Sigmoid colon (tissue), 4 donors: ENCODE measurements around the gene INSIG2.

ENCODE experiments used
- EP300 ChIP-seq, 4 donors: sonication (generic); formaldehyde crosslinking; IDR thresholded peaks; one replicate each; pipeline ENCODE4 v1.6.1; 2017; ENCODE audit warnings: antibody characterized with exemption in 4 of 4
- POLR2A ChIP-seq, 2 donors: fragments of 450-650 bp; IDR thresholded peaks; one replicate each; pipeline ENCODE4 v1.6.1; 2016; ENCODE audit warnings: antibody characterized with exemption in 2 of 2, mild to moderate bottlenecking in 2 of 2, moderate library complexity in 2 of 2
- POLR2AphosphoS5 ChIP-seq, 4 donors: sonication (generic); formaldehyde crosslinking; IDR thresholded peaks; one replicate each; pipeline ENCODE4 v1.6.1; 2017; ENCODE audit warnings: antibody characterized with exemption in 4 of 4
- TF ChIP-seq, protein P1 (sequence below), 4 experiments: fragments of 450-650 bp in 3 of 4; fragments of 200-600 bp in 1 of 4; IDR thresholded peaks; one replicate each; pipeline ENCODE4 v1.5.1; 2016 to 2019; ENCODE audit warnings: antibody characterized with exemption in 4 of 4, mild to moderate bottlenecking in 3 of 4, moderate library complexity in 2 of 4

DNA sequence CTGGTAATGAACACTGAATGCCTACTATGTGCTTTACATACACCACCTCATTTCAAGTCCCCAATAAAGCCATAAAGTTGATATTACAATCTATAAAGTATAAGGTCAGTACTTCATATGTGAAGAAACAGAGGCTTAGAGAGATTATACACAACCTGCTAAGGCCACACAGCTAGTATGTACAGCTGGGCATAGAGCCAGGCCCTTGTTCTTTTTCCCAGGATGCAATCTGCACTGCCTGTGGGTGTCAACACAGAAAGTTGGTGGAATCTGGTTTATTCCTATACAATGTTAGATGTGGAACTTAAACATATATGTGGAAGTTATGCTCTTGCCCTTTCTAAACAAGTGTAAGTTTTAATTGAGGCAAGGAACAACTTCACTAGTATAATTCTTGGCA is 32.8 kb downstream of the INSIG2 start:
- TF ChIP-seq POLR2A (IDR thresholded peaks at IDR 0.05): no peak
- TF ChIP-seq, protein P1, sequence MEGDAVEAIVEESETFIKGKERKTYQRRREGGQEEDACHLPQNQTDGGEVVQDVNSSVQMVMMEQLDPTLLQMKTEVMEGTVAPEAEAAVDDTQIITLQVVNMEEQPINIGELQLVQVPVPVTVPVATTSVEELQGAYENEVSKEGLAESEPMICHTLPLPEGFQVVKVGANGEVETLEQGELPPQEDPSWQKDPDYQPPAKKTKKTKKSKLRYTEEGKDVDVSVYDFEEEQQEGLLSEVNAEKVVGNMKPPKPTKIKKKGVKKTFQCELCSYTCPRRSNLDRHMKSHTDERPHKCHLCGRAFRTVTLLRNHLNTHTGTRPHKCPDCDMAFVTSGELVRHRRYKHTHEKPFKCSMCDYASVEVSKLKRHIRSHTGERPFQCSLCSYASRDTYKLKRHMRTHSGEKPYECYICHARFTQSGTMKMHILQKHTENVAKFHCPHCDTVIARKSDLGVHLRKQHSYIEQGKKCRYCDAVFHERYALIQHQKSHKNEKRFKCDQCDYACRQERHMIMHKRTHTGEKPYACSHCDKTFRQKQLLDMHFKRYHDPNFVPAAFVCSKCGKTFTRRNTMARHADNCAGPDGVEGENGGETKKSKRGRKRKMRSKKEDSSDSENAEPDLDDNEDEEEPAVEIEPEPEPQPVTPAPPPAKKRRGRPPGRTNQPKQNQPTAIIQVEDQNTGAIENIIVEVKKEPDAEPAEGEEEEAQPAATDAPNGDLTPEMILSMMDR (IDR thresholded peaks at IDR 0.05): no peak
- no peak for TF ChIP-seq POLR2AphosphoS5 (IDR thresholded peaks at IDR 0.05)
- no peak for TF ChIP-seq EP300 (IDR thresholded peaks at IDR 0.05)
